HG03442 (cell line): Measurements from ENCODE around the gene ZFP36L1.
A peak's percentile ranks its signal among the peaks of the same experiment; 100 is the strongest.

Experiments used
- ATAC-seq: cut with Tn5 transposase; IDR thresholded peaks from one replicate; pipeline ENCODE4 v1.9.1; 2021; ENCODE audit warnings: mild to moderate bottlenecking, moderate library complexity; ENCODE audit not compliant: unreplicated experiment

Gene ZFP36L1

DNA sequence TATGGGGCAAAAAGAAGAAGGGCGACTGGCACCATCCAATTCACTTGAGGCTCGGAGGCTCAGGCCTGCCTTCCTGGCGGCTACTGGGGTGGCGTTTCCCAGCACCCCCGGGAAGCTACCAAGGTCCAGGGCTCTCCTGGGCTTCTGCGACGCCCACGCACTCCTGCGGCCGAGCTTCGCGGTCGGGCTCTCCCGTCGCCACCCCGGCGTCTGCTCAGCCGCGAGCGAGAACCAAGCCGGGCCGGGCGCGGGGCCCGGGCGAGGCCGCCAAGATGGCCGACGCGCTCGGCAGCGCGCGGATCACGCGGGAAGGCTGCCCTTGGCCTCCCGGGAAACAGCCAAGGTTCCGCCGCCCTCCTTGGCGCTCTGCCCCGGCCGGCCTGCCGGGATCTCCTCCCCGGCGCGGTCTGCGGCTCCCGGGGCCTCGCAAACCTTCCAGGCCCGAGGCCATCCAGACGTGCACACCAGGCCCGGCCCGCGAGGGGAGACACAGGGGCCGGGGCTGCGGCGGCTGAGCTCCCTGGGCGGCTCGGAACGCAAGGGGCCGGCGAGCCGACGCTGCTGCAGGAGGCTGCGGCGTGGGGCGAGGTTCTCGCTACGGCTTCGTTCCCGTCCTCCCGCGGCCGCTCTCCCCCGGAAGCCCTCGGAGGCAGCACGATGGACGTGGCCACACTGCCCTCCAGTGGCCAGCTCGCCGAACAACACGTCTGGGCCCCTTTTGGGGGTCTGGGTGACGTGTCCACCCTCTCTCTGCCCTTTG lies 23.5 kb upstream of the ZFP36L1 start:
- peak; percentile 38 for ATAC-seq

DNA sequence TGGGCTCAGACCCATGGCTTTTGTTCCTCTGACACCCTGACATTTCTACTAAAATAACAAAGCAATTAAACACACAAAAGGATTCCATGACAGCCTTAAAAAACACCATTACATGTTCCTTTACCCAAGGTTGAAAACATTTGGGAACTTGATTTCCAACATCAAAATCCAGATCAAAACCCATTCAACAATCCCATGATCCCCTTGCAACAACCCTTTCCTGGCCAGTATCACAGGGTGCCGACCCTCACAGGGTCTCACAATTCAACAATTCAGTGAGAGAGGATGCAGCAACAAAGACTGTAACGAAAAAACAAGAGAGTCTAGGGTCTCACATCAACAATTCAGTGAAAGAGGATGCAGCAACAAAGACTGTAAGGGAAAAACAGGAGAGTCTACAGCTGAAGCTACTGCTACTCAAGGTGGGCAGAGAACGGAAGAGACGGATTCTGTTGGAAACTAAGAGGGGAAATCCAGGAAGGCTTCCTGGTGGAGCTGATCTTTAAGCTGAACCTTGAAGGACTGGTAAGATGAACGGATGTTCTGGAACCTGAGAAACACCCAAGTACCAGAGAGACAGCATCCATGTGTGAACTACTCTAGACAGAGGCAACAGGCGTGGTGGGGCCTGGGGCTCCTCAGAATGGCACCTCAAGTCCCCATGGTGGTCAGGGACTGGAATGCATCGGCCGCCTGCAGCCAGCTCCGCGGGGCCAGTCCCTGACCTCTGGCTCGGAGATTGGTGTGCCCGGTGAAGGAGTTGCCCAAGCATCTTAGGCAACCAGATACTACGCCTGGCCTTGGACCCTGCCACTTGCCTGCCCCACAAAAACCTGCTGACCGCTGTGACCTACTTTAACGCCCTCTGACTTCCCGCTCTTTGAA lies 22.7 kb upstream of the ZFP36L1 start:
- no peak for ATAC-seq

- no peak for ATAC-seq
Measured at GRCh38 chr14:68814539-68815297, 21.9 kb upstream of the ZFP36L1 start.

GRCh38 chr14:68814238-68814538 lies 21.3 kb upstream of the ZFP36L1 start:
- no peak for ATAC-seq

- no peak for ATAC-seq
Measured at GRCh38 chr14:68813318-68813838, 20.5 kb upstream of the ZFP36L1 start.

DNA sequence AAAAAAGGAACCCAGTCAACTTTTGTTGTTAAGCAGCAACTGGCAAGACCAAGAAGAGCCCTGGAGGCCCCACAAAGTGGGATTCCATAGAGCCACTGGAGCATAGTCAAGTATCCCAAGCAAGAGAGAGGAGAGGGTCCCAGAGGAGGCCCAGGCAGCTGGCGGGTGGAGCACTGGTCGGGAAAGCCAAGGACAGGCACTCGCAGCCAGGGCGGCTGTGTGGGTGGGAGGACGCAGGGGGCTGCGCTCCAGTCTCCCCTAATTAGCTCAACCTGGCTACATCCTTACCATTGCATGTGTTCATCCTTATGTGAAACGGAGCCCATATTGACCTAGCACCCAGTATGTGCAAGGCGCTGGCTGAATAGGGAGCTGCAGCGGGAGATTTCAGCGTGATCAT lies 18.3 kb upstream of the ZFP36L1 start:
- ATAC-seq, result no peak

- no peak for ATAC-seq
Measured at GRCh38 chr14:68810173-68811153, 17.6 kb upstream of the ZFP36L1 start.

- no peak for ATAC-seq
Measured at GRCh38 chr14:68809524-68809923, 16.7 kb upstream of the ZFP36L1 start.

- no peak for ATAC-seq
Measured at GRCh38 chr14:68808696-68809480, 16.0 kb upstream of the ZFP36L1 start.

GRCh38 chr14:68807987-68808386 lies 15.1 kb upstream of the ZFP36L1 start:
- ATAC-seq, result no peak

DNA sequence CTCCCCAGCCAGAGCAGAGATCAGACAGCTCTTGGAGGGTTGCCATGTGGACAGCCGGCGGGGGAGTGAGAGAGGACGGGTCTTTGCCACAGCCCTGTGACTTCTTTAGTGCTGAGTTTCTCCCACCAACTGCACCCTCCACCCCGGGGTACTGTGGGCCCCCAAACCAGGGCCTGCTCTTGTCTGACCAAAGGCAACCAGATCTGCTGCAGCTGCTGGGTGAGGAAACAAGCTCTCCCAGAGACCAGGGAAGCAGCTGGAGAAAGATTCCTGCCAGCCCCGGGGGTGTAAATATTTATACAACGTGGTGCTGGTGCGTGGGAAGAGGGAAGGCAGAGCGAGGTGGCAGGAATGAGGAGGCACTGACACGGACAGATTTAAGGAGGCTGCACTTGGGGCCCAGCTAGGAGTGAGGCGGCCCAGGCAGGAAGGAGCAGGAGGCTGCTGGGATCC lies 14.3 kb upstream of the ZFP36L1 start:
- no peak for ATAC-seq

DNA sequence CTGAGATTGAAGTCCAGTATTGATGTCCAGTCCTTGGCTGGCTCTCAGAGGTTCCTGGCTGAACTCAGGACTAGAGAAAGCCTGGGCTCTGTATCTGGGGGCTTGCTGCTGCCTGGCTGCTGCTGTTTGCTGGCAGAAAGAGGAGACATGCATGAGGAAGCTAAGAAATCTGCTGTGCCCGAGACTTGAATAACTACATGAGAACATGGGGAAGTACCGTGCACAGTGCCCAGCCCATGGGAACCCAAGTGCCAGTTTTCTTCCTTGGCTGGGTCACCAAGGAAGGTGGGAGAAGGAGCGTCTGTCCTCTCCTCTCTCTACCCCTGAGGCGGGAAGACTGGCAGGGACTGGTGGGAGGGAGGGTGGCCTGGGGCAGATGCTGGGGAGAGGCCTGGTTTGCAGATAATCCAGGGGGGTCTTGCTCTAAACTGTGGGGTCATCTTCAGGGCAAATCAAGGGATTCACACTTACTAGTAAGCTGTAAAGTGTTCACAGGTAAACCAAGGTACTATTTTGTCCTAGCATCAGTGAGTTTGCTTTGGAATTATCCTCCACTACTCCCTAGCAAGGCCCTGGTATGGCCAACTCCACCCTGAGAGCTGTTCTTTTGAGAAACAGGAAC lies 13.8 kb upstream of the ZFP36L1 start:
- ATAC-seq, result no peak

DNA sequence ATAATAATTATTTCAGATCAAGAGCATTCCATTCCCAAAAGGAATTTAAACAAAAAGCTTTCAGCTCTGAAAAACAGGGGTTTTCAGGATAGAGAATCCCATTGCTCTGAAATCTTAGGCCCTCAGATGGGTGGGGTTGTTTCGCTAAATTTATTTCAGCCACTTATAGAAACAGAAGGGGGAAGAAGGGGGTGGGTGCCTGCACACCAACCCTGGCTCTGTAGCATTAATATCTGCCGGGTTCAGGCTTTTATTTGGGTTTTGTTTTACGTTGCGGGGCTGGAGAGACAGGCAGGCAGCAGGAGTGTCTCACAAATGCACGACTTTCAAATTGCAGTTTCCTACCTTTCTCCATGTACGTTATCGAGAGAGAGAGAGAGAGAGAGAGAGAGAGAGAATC lies 12.5 kb upstream of the ZFP36L1 start:
- no peak for ATAC-seq

GRCh38 chr14:68801631-68802030 lies 8.8 kb upstream of the ZFP36L1 start:
- ATAC-seq, result no peak

DNA sequence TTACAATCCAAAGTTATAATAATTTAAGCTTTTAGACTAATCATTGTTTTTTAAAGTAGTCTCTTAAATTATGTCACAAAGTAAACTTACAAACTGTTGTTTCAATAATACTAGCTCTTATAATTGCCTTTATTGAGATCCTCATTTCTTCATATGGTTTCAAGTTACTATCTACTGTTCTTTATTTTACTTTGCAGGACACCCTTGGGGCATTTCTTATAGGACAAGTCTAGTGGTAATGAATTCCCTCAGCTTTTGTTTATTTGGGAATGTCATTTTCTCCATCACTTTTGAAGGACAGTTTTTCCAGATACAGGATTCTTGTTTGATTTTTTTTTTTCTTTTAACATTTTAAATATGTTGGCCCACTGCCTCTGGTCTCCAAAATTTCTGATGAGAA lies 8.1 kb upstream of the ZFP36L1 start:
- ATAC-seq, result no peak

DNA sequence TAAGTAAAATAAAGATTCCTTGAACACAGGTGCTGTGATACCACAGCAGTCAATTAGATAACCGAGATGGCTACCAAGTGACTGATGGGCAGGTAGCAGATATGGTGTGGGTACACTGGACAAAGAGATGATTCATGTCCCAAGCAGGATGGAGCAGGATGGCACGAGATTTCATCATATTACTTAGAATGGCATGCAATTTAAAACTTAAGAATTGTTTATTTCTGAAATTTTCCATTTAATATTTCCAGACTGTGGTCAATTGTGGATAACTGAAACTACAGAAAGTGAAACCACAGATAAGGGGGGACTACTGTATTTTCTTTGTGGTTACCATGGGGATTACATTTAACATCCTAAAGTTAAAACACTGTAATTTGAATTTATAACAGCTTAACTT lies 7.5 kb upstream of the ZFP36L1 start:
- no peak for ATAC-seq

- no peak for ATAC-seq
Measured at GRCh38 chr14:68798621-68799020, 5.8 kb upstream of the ZFP36L1 start.

DNA sequence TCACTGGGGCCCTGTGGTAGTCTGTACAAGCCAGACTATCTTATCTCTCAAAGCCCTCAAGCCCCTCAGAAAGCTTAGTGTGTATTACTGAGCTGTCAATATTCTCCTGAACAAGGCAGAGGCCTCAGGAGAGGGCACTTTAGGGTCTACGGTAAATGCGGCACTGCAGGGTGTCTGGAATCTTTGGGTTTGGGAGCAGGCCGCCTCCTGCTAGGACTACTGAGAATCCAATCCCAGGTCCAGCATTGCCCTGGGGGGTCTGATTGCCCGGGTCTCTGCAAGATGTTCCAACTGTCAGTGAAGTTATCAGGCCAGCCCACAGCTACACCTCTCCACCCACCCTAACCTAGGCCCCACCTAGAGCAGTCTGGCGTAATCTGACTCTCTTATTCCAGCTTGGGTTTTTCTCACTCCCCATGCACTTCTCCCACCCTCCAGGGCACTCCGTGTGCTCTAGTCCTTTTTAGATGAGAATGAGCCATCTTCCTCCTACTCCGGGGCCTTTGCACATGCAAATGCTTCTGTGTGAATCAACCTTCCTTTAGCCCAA lies 4.3 kb upstream of the ZFP36L1 start:
- no peak for ATAC-seq
